Hippocampal formation (tissue), 2 donors: ENCODE results near the gene MYO10.
"Not testable (repeated sequence)": the region's sequence is repeated elsewhere in the genome, so short reads cannot be mapped to it uniquely, and the experiment has no call there.

Experiments
- DNase-seq, 2 donors: peaks; one replicate each; lab custom pipeline; 2025; lab: John Stamatoyannopoulos, UW

The MYO10 gene

GRCh38 chr5:16886793-16887345 lies 49.2 kb downstream of the MYO10 start:
- no peak for DNase-seq

GRCh38 chr5:16886366-16886736 lies 49.7 kb downstream of the MYO10 start:
- no peak for DNase-seq

- no peak for DNase-seq
Measured at GRCh38 chr5:16885635-16886365, 50.3 kb downstream of the MYO10 start.

- no peak for DNase-seq
Measured at GRCh38 chr5:16884595-16884994, 51.5 kb downstream of the MYO10 start.

- no peak for DNase-seq
Measured at GRCh38 chr5:16883806-16884205, 52.3 kb downstream of the MYO10 start.

- no peak for DNase-seq
Measured at GRCh38 chr5:16883176-16883575, 52.9 kb downstream of the MYO10 start.

GRCh38 chr5:16881251-16881650 lies 54.8 kb downstream of the MYO10 start:
- DNase-seq, result no peak

- DNase-seq, result no peak
Measured at GRCh38 chr5:16880547-16880946, 55.5 kb downstream of the MYO10 start.

GRCh38 chr5:16879650-16880049 lies 56.4 kb downstream of the MYO10 start:
- no peak for DNase-seq

- DNase-seq, result no peak
Measured at GRCh38 chr5:16879191-16879590, 56.9 kb downstream of the MYO10 start.

- DNase-seq, result no peak
Measured at GRCh38 chr5:16877267-16877935, 58.7 kb downstream of the MYO10 start.

GRCh38 chr5:16874424-16874823 lies 61.7 kb downstream of the MYO10 start:
- DNase-seq, result not testable (repeated sequence)

GRCh38 chr5:16871746-16872339 lies 64.2 kb downstream of the MYO10 start:
- no peak for DNase-seq

- no peak for DNase-seq
Measured at GRCh38 chr5:16870878-16871277, 65.2 kb downstream of the MYO10 start.

- DNase-seq, result no peak
Measured at GRCh38 chr5:16869821-16870796, 66.0 kb downstream of the MYO10 start.

- no peak for DNase-seq
Measured at GRCh38 chr5:16867577-16867953, 68.5 kb downstream of the MYO10 start.

- no peak for DNase-seq
Measured at GRCh38 chr5:16866795-16867576, 69.1 kb downstream of the MYO10 start.

GRCh38 chr5:16866273-16866672 lies 69.8 kb downstream of the MYO10 start:
- DNase-seq, result no peak

GRCh38 chr5:16865151-16865550 lies 70.9 kb downstream of the MYO10 start:
- no peak for DNase-seq

GRCh38 chr5:16864631-16865131 lies 71.4 kb downstream of the MYO10 start:
- DNase-seq, result no peak

GRCh38 chr5:16863469-16863946 lies 72.6 kb downstream of the MYO10 start:
- no peak for DNase-seq
